Liver (tissue), 10 donors: ENCODE measurements around the gene MEGF10. TPM values are rescaled to one million over a fixed set of nuclear protein-coding genes. Genes with fewer than 3 reads are reported as not detected.

Experiments
- DNase-seq: peaks from one replicate; pipeline ENCODE4 v3.0.0-alpha.2; 2017; ENCODE audit warnings: low spot score
- H3K27ac ChIP-seq, 2 donors: one replicate each; pipeline ENCODE4 v1.7.0; 2013; ENCODE audit warnings: inconsistent platforms in 2 of 2, low read length in 2 of 2, control low read depth in 1 of 2, low read depth in 1 of 2, mild to moderate bottlenecking in 1 of 2
- H3K27me3 ChIP-seq, 4 donors: one replicate each; pipeline versions ENCODE4 v1.6.1 to v1.7.0; 2013; ENCODE audit warnings: low read length in 3 of 4, inconsistent platforms in 1 of 4, mild to moderate bottlenecking in 1 of 4, moderate library complexity in 1 of 4; ENCODE audit not compliant: control insufficient read depth in 4 of 4, insufficient read depth in 4 of 4
- H3K36me3 ChIP-seq, 4 donors: one replicate each; pipeline versions ENCODE4 v1.6.1 to v1.7.0; 2013; ENCODE audit warnings: low read length in 3 of 4, mild to moderate bottlenecking in 3 of 4, low read depth in 1 of 4, moderate library complexity in 1 of 4; ENCODE audit not compliant: control insufficient read depth in 4 of 4, insufficient read depth in 3 of 4
- H3K4me1 ChIP-seq, 4 donors: one replicate each; pipeline versions ENCODE4 v1.6.1 to v1.7.0; 2013; ENCODE audit warnings: low read length in 3 of 4, mild to moderate bottlenecking in 3 of 4, moderate library complexity in 1 of 4; ENCODE audit not compliant: control insufficient read depth in 4 of 4, insufficient read depth in 4 of 4
- H3K4me3 ChIP-seq, 3 donors: one replicate each; pipeline versions ENCODE4 v1.6.1 to v1.7.0; 2013; ENCODE audit warnings: low read length in 3 of 3, control low read depth in 1 of 3, low read depth in 1 of 3, mild to moderate bottlenecking in 1 of 3
- H3K9ac ChIP-seq, 2 donors: one replicate each; pipeline ENCODE4 v1.7.0; 2013; ENCODE audit warnings: low read length in 2 of 2, mild to moderate bottlenecking in 2 of 2, moderate library complexity in 2 of 2, control low read depth in 1 of 2, low read depth in 1 of 2
- H3K9me3 ChIP-seq, 4 donors: one replicate each; pipeline versions ENCODE4 v1.6.1 to v1.7.0; 2013; ENCODE audit warnings: low read length in 3 of 4; ENCODE audit not compliant: control insufficient read depth in 4 of 4
- ATF3 ChIP-seq: IDR thresholded peaks from 2 replicates; pipeline ENCODE4 v1.6.1; 2016; ENCODE audit warnings: antibody characterized with exemption
- EGR1 ChIP-seq, 2 donors: IDR thresholded peaks; 2 replicates each; pipeline ENCODE4 v1.6.1; 2016 to 2018; ENCODE audit warnings: antibody characterized with exemption in 2 of 2, low read depth in 2 of 2
- FOXA1 ChIP-seq: IDR thresholded peaks from 2 replicates; pipeline ENCODE4 v1.6.1; 2016; ENCODE audit warnings: antibody characterized with exemption
- FOXA2 ChIP-seq: IDR thresholded peaks from 2 replicates; pipeline ENCODE4 v1.6.1; 2016; ENCODE audit warnings: antibody characterized with exemption
- GABPA ChIP-seq, 2 donors: IDR thresholded peaks in 1 of 2; conservative IDR thresholded peaks in 1 of 2; 2 replicates each; pipeline ENCODE4 v1.6.1; 2016; ENCODE audit warnings: antibody characterized with exemption in 2 of 2, mild to moderate bottlenecking in 1 of 2, moderate library complexity in 1 of 2
- HNF4A ChIP-seq, 2 donors: conservative IDR thresholded peaks; 2 replicates each; pipeline ENCODE4 v1.6.1; 2016; ENCODE audit warnings: antibody characterized with exemption in 2 of 2, mild to moderate bottlenecking in 2 of 2
- HNF4G ChIP-seq: IDR thresholded peaks from 2 replicates; pipeline ENCODE4 v1.6.1; 2016; ENCODE audit warnings: antibody characterized with exemption
- JUND ChIP-seq, 2 donors: IDR thresholded peaks; 2 replicates each; pipeline ENCODE4 v1.6.1; 2016; ENCODE audit warnings: antibody characterized with exemption in 2 of 2
- MAX ChIP-seq: IDR thresholded peaks from 2 replicates; pipeline ENCODE4 v1.6.1; 2016; ENCODE audit warnings: antibody characterized with exemption
- RAD21 ChIP-seq, 2 donors: IDR thresholded peaks; 2 replicates each; pipeline ENCODE4 v1.6.1; 2016; ENCODE audit warnings: antibody characterized with exemption in 2 of 2, mild to moderate bottlenecking in 2 of 2
- RXRA ChIP-seq, 2 donors: IDR thresholded peaks; 2 replicates each; pipeline ENCODE4 v1.6.1; 2017 to 2018; ENCODE audit warnings: antibody characterized with exemption in 2 of 2, mild to moderate bottlenecking in 1 of 2
- TAF1 ChIP-seq: conservative IDR thresholded peaks from 2 replicates; pipeline ENCODE4 v1.6.1; 2016; ENCODE audit warnings: antibody characterized with exemption, mild to moderate bottlenecking
- YY1 ChIP-seq: IDR thresholded peaks from 2 replicates; pipeline ENCODE4 v1.6.1; 2016; ENCODE audit warnings: antibody characterized with exemption, mild to moderate bottlenecking
- WGBS: extraction: QIAGEN DNeasy Blood & Tissue Kit; methylation state at CpG from one replicate; pipeline ENCODE4 v1.1.7; 2013; 5-methylcytosine and 5-hydroxymethylcytosine counted together
- polyA plus RNA-seq, 2 donors: library from polyadenylated mRNA; stranded (reverse) in 1 of 2; unstranded in 1 of 2; fragments of 200-250 nt in 1 of 2; fragments of >200 nt in 1 of 2; fragmentation: Nextera tagmentation in 1 of 2; extraction: Ambion mirVana in 1 of 2; gene quantifications; one replicate each; pipeline versions ENCODE4 v1.2.1 to v1.2.3, GENCODE V29; 2013 to 2015
- small RNA-seq: library from RNA; depleted of rRNA; stranded (forward); fragments of <200 nt; gene quantifications from one replicate; pipeline ENCODE3, GENCODE V24; 2014
- total RNA-seq, 2 donors: library from RNA; depleted of rRNA; stranded (reverse); fragments of >200 nt; gene quantifications; one replicate each; pipeline ENCODE4 v1.2.3, GENCODE V29; 2014
- TF ChIP-seq, protein P1 (sequence below): IDR thresholded peaks from 2 replicates; pipeline ENCODE4 v1.6.1; 2016; ENCODE audit warnings: antibody characterized with exemption, mild to moderate bottlenecking
- TF ChIP-seq, protein P2 (sequence below): fragments of 150-350 bp; IDR thresholded peaks from 2 replicates; pipeline ENCODE4 v1.5.1; 2017; ENCODE audit warnings: improper control_type of control experiment, low read depth, low read length; ENCODE audit not compliant: missing input control
- donor health status: healthy.
- donor health status: healthy.
- donor health status: healthy.
- donor health status: healthy.
- donor health status: healthy.

The MEGF10 gene
- total and polyA plus RNA-seq, 4 donors: 0.05 to 1.0 (median 0.33) TPM; not detected in 1

DNA sequence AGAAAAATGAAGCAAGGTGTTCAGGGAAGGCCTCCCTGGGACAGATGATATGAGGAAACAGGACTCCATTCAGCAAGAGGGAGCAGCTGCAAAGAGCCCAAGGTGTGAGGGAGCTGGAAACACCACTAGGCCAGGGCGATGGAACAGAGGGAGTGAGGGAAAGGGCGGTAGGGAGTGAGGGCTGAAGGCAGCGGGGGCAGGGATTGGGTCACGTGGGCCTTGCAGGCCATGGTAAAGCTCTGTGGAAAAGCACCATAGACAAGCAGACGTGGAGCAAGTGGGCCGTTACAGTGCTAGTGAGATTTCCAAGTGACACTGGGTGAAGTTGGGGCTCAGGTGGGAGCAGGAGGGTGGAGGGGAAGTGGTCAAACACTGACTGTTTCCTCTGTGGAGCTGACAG, 216.0 kb downstream of the MEGF10 start:
- H3K36me3 ChIP-seq: no peaks in the 10 kb centered on the region
- H3K27me3 ChIP-seq: no peaks in the 10 kb centered on the region
- H3K4me1 ChIP-seq: no peaks in the 10 kb centered on the region
- H3K9me3 ChIP-seq: no peaks in the 10 kb centered on the region
- TF ChIP-seq GABPA (IDR thresholded peaks at IDR 0.05 in 1 of 2, conservative IDR thresholded peaks at IDR 0.05 in 1 of 2) (no peak), RAD21 (IDR thresholded peaks at IDR 0.05) (no peak)
- TF ChIP-seq, protein P1, sequence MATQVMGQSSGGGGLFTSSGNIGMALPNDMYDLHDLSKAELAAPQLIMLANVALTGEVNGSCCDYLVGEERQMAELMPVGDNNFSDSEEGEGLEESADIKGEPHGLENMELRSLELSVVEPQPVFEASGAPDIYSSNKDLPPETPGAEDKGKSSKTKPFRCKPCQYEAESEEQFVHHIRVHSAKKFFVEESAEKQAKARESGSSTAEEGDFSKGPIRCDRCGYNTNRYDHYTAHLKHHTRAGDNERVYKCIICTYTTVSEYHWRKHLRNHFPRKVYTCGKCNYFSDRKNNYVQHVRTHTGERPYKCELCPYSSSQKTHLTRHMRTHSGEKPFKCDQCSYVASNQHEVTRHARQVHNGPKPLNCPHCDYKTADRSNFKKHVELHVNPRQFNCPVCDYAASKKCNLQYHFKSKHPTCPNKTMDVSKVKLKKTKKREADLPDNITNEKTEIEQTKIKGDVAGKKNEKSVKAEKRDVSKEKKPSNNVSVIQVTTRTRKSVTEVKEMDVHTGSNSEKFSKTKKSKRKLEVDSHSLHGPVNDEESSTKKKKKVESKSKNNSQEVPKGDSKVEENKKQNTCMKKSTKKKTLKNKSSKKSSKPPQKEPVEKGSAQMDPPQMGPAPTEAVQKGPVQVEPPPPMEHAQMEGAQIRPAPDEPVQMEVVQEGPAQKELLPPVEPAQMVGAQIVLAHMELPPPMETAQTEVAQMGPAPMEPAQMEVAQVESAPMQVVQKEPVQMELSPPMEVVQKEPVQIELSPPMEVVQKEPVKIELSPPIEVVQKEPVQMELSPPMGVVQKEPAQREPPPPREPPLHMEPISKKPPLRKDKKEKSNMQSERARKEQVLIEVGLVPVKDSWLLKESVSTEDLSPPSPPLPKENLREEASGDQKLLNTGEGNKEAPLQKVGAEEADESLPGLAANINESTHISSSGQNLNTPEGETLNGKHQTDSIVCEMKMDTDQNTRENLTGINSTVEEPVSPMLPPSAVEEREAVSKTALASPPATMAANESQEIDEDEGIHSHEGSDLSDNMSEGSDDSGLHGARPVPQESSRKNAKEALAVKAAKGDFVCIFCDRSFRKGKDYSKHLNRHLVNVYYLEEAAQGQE: no peak
- DNase-seq: no peak
- H3K4me3 ChIP-seq: no peak overlapping the region
- WGBS: 86% methylated on average over 6 of the region's 6 CpGs
- no peak overlapping the region for H3K9ac ChIP-seq
- no peak overlapping the region for H3K27ac ChIP-seq

DNA sequence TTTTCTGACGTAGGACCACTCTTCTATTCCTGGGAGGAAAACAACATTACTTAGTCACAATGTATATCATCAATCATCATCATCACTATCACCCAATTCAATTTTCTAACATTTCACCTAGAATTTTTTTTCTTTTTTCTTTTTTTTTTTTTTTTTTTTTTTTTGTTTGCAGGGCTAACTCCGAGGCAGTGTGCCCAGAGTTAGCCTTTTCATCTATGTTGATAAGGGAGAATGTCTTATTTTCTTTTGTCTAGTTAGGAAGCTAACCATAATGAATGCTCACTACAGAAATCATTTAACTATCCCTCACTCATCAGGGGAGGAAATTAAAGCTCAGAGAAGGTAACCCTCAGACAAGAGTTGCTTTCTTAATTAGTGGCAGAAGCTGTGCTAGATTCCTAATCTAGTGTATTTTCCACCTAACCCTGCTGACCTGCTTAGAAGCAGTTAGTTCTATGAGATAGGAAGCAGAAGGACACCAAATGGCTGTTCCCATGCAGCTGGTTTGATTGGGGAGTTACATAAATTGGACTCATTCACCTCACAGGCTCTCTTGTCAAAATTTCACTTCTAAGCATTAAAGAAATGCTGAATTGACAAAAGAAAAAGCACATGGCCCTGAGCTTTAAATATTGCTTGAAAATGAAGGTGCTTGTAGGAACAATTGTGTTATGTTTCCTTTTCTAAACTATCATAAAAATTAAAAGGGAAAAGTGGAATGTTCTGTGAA, 218.2 kb downstream of the MEGF10 start:
- no peak overlapping the region for H3K4me3 ChIP-seq
- H3K36me3 ChIP-seq: no peaks in the 10 kb centered on the region
- no peaks in the 10 kb centered on the region for H3K4me1 ChIP-seq
- H3K9ac ChIP-seq: no peak overlapping the region
- no peaks in the 10 kb centered on the region for H3K27me3 ChIP-seq
- no peaks in the 10 kb centered on the region for H3K9me3 ChIP-seq
- DNase-seq: no peak
- no peak overlapping the region for H3K27ac ChIP-seq
- TF ChIP-seq YY1: no peak
- no peak for TF ChIP-seq FOXA2
- no peak for TF ChIP-seq GABPA (IDR thresholded peaks at IDR 0.05 in 1 of 2, conservative IDR thresholded peaks at IDR 0.05 in 1 of 2)
- TF ChIP-seq HNF4A (conservative IDR thresholded peaks at IDR 0.05): no peak
- TF ChIP-seq, protein P2, sequence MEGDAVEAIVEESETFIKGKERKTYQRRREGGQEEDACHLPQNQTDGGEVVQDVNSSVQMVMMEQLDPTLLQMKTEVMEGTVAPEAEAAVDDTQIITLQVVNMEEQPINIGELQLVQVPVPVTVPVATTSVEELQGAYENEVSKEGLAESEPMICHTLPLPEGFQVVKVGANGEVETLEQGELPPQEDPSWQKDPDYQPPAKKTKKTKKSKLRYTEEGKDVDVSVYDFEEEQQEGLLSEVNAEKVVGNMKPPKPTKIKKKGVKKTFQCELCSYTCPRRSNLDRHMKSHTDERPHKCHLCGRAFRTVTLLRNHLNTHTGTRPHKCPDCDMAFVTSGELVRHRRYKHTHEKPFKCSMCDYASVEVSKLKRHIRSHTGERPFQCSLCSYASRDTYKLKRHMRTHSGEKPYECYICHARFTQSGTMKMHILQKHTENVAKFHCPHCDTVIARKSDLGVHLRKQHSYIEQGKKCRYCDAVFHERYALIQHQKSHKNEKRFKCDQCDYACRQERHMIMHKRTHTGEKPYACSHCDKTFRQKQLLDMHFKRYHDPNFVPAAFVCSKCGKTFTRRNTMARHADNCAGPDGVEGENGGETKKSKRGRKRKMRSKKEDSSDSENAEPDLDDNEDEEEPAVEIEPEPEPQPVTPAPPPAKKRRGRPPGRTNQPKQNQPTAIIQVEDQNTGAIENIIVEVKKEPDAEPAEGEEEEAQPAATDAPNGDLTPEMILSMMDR: no peak
- no peak for TF ChIP-seq FOXA1
- TF ChIP-seq JUND (IDR thresholded peaks at IDR 0.05): no peak
- no peak for TF ChIP-seq TAF1
- no peak for TF ChIP-seq RXRA (IDR thresholded peaks at IDR 0.05)
- TF ChIP-seq EGR1 (IDR thresholded peaks at IDR 0.05; ENCODE audit: low read depth in 2 of 2): no peak
- TF ChIP-seq ATF3: no peak
- TF ChIP-seq HNF4G: no peak
- TF ChIP-seq RAD21 (IDR thresholded peaks at IDR 0.05): no peak
- no peak for TF ChIP-seq MAX
- 59% methylated on average over 2 of the region's 2 CpGs for WGBS

Small RNA genes lying within 50 kb of the gene (small RNA-seq; reads per million reads assigned to genes)
- not detected for gene AC010424.1

Other genes with a start within 250 kb of the MEGF10 start
- gene C5orf63, start 217.3 kb upstream of the MEGF10 start, total RNA-seq: 1 to 10 TPM; 3.1 to 4.4 TPM
- gene C5orf63, start 217.3 kb upstream of the MEGF10 start, polyA plus RNA-seq: 1 to 10 TPM; 2.1 to 6.4 TPM
- gene PRRC1, start 226.8 kb downstream of the MEGF10 start, total RNA-seq: 10 to 100 TPM; 29.7 to 44.1 TPM
- gene PRRC1, start 226.8 kb downstream of the MEGF10 start, polyA plus RNA-seq: 10 to 100 TPM; 19.6 to 21.4 TPM